Activated CD8-positive, alpha-beta memory T cell treated with anti-CD3 and anti-CD28 coated beads, Interleukin-2, amount 50 U/mL, for 48 hours (primary cell): Measurements from ENCODE around the gene HAPLN2.
"Not testable (repeated sequence)": the region's sequence is repeated elsewhere in the genome, so short reads cannot be mapped to it uniquely, and the experiment has no call there.

Source experiments
- DNase-seq: peaks from one replicate; pipeline ENCODE4 v3.0.0-alpha.2; 2020

The HAPLN2 gene

DNA sequence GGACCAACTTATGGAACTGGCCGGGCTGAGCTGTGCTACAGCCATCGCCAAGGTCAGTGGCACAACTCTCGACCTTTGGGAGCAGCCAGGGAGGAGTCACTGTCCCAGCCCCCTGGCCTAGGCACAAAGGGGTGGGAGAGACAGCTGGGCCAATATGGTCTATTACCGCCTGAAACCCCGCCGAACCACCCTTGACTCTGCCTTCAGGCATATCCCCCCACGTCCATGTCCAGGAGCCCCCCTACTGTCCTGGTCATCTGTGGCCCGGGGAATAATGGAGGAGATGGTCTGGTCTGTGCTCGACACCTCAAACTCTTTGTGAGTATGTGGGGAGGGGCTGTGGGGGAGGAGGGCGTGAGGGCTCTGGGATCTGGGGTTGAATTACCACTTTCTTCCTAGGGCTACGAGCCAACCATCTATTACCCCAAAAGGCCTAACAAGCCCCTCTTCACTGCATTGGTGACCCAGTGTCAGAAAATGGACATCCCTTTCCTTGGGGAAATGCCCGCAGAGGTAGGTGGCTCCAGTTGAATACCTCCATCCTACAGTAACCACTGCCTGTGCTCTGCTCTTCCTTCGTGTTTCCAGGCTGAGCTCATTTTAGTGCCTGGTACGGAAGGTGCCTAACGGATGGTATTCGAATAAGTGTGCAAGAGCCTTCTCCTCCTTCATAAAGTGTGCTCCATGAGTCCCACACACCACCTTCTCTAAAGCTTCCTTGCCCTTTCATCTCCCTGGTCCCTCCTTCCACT is 26.9 kb upstream of the HAPLN2 start:
- DNase-seq = no peak

DNA sequence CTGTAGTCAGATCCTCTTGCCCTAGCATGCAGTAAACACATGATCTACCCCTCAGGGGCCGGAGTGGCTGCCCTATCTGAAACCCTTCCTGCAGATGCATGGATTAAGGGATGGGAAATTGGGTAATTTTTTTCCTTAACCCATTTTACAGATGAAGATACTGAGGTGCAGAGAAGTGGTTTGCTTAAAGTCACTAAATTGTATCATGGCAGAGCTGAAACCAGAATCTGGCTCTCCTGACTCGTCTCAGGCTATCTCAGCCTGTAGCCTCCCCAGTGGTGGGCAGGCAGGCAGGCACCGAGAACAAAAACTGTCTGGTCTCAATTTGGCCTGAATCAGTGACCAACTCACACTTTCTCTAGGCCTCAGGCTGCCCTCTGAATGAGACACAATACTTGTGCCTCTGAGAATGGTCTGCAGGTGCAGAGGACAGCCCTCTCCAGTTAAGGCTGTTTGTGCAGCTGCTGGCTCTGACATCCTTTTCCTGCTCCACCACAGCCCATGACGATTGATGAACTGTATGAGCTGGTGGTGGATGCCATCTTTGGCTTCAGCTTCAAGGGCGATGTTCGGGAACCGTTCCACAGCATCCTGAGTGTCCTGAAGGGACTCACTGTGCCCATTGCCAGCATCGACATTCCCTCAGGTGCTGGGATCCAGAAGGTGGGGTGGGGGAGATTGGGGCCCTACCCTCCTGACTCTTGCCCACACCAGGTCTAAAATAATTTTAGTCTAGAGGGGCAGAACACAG is 26.1 kb upstream of the HAPLN2 start:
- no peak for DNase-seq

DNA sequence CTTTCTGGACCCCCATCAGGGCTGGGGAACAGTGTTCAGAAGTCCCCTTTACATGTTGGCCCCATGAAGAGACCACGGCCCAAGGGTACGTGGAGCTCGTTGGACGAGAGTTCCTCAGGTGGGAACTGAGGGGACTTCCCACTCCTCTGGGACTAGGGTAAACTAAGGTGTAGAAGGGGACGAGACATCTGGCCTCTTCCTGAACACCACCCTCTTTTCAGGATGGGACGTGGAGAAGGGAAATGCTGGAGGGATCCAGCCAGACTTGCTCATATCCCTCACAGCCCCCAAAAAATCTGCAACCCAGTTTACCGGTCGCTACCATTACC is 25.6 kb upstream of the HAPLN2 start:
- DNase-seq = no peak

DNA sequence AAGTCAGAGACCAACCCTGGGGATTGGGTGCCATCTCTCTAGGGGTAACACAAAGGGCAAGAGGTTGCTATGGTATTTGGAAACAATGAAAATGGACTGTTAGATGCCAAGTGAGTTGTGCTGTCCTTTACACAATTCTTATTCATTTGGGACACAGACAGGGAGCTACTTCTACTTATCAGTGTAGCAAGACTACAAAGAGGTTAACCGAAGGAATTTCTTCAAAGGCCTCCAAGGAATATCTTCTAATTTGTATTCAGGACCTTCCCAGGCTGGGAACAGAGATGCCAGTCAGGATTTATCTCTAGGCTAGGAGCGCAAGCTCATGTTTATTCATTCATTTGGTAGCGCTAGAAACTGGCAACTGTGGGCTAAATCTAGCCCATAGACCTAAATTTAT is 25.0 kb upstream of the HAPLN2 start:
- no peak for DNase-seq

DNA sequence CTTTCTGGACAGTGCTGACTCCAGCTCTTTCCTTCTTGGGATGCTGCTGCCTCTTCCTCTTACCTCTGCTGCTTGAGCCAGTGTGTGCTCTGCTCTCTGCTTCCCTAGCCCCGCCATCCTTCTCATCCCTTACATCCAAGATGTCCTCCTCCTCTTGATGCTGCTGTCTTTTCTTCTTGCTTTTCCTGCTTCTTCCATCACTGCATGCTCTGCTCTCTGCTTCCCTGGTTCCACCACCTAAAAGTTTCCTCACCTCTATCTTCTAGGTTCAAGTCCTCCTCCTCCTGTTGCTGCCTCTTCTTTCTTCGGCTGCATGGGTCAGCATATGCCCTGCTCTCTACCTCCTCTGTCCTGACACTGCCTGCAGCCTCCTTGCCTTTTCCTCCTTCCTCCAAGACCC is 24.2 kb upstream of the HAPLN2 start:
- DNase-seq = no peak

DNA sequence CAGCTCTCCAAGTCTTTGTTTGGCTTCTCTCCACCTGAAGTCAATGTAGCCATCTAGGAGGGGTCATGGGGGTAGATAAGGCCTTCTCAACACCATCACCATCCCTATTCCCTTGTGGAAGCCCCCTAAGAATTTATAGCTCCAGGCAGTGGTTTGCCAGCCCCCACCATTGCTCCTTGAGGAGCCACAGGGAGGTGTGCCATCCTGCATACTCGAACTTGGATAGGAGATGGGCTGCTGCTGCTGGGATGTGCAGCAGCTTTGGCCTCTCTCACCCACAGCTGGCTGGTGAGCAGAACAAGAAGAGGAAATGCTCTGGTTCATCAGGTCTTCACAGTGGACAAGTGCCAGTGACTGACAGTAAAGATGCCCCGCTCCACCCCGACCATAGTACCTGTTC is 22.8 kb upstream of the HAPLN2 start:
- DNase-seq = no peak

DNA sequence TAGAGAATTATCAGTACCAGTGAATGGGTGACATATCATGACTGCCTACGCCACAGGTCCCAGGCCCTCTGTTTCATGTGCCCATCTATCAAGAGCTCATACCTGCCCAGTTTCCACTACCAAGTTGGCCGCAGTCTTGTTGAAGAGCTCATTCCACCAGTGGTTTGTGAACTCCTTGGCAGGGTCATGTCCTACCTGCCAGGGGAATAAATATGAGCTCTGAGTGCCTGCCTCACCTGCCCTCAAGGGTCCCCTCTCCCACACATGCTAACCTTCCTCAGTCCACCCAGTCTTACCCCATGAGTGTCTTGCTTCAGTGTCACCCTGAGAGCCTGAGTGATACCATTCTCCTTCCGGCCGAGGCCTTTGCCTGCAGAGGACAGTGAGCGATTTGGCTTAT is 21.1 kb upstream of the HAPLN2 start:
- no peak for DNase-seq

DNA sequence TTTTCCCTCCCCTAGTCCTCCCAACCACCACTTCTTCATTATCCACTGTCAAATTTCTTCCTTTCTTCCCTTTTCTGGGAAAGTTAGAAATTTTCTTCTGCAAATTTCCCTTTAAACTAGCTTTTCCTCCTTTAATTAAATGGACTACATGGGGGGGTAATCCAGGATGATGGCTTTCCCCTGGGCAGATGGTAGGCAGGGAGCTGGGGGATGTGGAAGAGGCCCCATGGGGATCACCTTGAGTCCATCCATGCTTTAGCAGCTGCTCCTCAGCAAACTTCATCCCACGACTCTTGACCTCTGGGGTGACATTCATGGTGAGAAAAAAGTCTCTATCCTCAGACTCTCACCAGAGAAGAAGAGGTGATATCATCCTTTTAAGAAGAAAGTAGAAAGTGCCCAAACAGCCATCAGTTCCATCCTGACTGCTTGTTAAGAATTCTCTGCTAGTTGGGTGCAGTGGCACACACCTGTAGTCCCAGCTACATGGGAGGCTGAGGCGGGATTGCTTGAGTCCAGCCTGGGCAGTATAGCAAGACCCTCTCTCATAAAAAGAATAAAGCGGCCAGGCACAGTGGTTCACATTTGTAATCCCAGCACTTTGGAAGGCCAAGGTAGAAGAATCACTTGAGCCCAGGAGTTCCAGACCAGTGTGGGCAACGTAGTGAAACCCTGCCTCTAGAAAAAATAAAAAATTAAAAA is 20.3 kb upstream of the HAPLN2 start:
- no peak for DNase-seq

DNA sequence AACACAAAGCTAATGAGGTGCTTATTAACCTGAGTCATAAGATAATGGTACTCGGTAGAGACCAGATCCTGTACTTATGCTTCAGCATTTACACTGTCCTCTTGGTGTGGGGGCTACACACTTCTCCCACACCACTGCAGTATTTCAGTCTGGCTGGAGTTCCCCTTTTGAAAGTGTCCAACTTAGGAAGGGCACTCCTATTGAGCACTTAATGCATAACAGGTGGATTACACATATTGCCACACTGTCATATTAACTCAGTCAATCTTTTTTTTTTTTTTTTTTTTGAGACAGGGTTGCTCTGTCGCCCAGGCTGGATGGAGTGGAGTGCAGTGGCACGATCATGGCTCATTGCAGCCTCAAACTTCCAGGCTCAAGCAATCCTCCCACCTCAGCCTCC is 19.4 kb upstream of the HAPLN2 start:
- no peak for DNase-seq

DNA sequence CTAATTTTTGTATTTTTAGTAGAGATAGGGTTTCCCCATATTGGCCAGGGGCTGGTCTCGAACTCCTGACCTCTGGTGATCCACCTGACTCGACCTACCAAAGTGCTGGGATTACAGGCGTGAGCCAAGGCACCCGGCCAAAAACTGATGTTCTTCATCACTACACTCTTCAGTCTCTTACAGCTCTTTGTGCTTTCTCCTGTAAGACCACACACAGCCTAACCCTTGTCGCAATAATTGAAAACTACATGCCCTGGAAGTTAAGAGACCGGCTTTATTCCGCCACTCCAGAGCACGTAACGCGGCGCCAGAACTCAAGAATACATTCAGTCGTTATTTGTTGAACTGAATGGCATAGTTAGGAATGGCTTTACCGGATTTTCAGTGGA is 18.5 kb upstream of the HAPLN2 start:
- no peak for DNase-seq

DNA sequence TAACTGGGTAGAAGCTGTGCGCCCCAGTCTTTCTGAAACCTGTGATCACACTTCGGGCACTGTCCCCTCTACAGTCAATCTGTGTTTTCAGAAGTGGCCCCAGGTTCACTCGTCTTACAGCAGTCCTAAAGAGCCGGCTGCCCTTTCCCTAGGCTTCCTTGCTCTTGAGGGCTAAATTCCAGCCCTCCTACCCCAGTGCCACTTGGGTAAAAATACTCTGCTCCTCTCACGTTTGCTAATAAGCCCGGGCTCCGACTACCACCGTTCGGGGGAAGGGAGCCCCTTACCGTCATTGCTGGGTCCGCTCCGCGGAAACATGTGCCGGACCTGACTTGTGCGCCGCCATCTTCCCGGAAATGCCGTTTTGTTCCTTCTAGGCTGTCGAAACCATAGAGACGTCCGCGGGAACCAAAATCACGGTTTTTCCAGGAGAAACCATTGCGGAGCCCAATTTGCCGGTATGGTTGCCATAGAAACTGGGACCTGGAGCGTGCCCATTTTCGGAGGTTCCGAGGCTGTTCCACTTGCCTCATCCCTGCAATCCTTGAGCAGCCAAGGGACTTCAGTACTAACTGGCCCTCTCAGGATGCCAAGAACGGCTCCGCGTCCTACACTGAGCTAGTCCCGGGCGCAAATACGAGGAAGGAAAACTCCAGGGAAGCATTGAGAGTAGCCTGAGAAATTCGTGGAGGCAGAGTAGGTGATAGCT is 17.9 kb upstream of the HAPLN2 start, which contains the start of gene GPATCH4:
Gene GPATCH4 (minus strand): TSS at position 358 of the 709 bp plus-strand sequence.
- DNase-seq = peak; percentile 87

DNA sequence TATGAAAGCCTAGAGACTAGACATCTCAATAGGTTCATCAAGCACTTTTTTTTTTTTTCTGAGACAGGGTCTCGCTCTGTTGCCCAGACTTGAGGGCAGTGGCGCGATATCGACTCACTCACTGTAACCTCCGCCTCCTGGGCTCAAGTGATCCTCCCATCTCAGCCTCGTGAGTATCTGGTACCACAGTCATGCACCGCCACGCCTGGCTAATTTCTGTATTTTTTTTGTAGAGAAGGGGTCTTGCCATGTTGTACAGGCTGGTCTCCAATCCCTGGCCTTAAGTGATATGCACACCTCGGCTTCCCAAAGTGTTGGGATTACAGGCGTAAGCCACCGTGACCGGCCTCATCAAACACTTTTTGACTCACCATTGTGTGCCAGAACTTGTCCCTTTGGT is 17.3 kb upstream of the HAPLN2 start:
- no peak for DNase-seq

DNA sequence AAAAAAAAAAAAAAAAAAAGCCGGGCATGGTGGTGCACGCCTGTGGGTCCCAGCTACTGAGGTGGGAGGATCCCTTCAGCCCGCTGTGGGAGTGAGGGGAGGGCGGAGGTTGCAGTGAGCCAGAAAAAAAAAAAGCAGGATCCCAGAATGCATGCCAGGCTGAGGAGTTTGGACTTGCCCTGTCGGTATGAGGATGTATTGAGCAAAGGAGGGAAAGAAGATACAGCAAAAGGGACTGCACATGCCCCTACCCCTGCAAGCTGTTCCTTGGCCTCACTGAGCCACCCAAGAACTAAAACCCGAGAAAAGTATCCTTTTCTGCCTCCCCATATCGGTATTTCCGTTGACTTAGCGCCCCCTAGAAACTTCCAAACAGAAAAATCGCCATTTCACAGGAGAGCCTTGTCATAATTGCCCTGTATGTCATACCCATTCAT is 16.6 kb upstream of the HAPLN2 start:
- DNase-seq = no peak

DNA sequence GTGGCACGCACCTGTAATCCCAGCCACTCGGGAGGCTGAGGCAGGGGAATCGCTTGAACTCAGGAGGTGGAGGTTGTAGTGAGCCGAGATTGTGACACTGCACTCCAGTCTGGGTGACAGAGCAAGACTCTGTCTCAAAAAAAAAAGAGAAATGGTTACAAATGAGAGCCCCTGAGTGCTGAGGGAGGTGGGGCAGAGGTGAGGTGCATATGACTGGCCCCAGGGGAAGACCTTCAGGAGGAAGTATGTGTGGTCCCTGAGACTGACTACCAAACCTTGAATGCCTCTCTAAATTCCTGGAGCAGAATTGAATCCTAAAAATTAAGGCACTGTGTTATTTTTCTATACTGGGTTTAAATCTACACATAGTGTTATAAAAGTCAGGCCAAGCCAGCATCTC is 11.9 kb upstream of the HAPLN2 start:
- not testable (repeated sequence) for DNase-seq

DNA sequence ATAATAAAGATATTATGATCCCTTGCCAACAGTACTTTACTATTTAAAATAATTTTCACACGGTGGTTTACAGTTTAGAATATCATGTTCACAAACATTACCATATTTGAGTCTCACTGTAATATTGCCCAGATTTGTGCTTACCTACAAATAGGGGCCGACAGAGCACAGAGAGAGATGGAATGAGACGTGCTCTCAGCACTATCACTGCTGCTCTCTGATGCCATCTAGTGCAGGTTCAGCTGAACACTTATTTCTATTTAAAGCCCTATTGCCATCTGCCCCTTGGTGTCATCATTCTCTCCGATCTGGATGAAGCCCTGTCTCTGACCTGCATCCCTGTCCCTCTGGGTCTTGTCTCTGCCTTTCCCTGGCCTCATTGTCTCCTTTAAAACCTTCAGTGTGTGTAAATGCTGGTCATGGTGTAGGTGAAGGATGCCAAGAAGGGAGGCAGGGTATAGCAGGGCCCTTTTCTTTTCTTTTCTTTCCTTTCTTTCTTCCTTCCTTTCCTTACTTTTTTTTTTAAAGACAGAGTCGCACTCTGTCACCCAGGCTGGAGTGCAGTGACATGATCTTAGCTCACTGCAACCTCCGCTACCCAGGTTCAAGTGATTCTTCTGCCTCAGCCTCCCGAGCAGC is 11.1 kb upstream of the HAPLN2 start:
- no peak for DNase-seq

DNA sequence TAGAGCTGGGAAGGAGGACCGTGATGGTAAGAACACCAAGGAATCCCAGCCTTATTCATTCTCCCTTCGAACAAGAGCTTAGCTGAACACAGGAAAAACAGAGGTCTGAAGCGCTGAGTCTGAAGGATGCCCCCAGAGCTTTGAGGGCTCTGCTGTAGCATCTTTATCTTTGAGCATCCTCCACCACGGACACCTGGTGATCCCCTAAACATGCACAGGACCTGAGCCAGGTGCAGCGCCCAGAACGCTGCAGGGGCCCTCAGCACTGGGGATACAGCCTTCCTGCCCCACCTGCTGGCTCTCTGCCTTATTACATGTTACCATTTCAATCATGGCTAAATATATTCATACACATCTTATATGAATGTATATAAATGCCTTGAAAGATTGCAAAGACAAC is 10.2 kb upstream of the HAPLN2 start:
- DNase-seq = peak; percentile 72

DNA sequence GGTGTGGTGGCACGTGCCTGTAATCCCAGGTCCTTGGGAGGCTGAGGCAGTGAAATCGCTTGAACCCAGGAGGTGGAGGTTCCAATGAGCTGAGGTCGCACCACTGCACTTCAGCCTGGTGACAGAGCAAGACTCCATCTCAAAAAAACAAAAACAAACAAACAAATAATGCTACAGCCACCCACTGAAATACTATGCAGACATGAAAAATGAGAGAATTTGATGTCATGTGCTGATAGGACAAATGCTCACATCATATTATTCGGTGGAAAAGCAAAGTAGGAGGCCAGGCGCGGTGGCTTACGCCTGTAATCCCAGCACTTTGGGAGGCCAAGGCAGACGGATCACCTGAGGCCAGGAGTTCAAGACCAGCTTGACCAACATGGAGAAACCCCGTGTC is 9.1 kb upstream of the HAPLN2 start:
- not testable (repeated sequence) for DNase-seq

DNA sequence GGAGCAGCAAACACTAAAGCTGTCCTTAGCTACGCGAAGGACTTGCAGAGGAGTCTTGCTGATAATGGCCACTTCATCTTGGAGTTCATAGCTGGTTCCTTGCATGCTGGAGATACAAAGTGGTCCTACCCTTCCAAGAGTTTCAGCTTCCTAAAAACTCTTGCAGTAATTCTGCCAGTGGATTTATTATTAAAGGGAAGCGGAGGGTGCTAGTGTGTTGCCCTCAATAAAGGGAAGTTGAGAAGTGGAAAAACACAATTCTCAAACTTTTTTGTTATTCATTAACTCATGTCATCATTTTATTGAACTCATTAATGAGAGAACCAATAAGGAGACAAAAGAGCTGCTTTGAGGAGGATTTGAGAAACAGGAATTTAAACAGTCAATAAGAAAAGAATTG is 6.5 kb upstream of the HAPLN2 start:
- no peak for DNase-seq

DNA sequence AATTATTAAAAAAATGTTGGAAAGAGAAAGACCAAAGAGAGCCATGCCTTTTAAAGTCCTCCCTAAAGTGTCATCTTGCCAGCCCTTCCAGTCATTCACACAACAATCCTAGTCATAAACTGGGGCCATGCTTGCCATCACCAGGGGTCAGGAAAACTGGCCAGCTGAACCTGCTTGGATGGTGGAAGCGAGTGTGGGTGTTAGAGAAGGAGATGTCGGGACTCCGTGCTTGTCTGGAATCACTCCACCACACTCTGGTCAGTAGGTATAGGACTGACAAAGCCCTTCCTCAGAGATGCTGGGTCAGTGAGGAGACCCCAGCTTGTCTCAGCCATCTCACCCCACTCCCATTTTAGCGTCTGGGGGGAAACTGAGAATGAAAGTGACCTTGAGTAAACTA is 3.3 kb upstream of the HAPLN2 start:
- DNase-seq = no peak

DNA sequence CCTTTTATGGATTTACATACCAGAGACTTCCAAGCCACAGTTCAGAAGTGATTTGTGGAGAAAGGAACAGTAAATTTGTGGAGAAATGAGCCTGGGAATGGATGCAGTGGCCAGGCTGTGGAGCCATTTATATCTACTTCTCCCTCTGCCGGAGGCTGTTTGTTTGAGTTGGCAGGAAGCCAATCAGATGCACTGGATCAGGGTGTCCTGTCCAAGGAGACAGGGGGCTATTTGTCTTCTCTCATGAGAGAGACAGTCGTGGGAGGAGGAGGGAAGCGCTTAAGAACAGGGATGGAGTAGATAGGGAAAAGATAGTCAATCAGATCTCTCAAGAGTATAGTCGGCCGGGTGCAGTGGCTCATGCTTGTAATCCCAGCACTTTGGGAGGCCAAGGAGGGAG is 2.8 kb upstream of the HAPLN2 start:
- DNase-seq = no peak

DNA sequence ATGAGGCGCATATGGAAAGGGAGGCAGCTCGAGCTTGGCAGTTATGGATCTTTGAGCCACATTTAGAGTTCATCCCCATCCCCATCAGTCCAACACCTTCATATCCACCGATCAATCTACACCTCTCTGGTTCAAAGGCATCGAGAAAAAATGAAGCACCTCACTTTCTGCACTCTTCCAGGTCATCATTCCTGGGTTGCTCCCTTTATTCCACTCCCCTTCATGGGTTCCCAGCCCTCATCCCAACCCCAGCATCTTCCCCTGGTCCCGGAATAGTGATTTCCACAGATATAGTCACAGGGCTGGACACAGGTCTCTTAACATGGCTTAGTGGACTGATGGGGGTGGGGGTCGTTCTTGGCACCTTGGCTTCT is 354 bp downstream of the HAPLN2 start:
- DNase-seq = no peak

DNA sequence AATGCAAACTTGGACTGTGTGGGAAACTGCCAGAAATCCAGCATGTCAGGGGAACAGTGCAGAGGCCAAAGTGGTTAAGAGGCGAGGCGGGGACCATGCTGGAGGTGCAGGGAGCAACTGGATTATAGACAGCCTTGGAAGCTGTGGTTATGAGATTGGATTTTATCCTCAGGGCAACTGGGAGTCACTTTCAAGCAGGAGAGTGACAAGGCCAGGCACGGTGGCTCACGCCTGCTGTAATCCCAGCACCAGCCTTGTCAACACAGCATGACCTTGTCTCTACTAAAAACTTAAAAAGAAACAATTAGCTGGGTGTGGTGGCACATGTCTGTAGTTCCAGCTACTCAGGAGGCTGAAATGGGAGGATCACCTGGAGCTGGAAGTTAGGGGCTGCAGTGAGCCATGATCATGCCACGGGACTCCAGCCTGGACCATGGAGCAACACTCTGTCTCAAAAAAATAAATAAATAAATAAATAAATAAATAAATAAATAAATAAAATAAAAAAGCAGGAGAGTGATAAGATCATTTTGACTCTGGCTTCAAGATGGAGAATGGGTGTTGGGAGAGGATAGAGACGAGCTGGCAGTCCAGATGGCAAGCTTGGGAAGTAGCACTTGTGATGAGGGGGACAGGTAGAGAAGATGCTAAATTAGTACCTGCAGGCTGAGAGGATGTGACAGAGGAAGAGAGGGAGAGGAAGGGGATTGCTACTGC is 3.5 kb downstream of the HAPLN2 start:
- DNase-seq = no peak
